ENCODE measurements around the gene STXBP6.

DNA sequence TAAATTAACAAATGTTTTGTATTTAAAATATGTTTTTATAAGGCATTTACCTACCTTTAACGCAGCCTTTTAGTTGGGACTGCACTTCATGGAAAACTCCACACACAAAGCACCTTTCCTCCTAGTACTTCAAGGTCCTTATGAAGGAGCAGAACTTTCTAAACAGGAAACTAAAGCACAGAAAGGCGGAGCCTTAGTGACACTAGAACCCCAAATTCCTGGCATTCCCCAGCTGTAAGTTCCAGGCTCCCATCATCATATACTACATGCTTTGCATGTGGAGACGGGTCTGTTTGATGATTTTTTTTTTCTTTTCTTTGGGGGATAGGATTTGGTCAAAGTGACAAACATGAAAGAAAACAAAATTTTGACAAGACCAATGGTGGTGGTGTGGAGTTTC lies 39.5 kb downstream of the STXBP6 start:
- TF ChIP-seq, protein P1, sequence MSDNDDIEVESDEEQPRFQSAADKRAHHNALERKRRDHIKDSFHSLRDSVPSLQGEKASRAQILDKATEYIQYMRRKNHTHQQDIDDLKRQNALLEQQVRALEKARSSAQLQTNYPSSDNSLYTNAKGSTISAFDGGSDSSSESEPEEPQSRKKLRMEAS (IDR thresholded peaks at IDR 0.05): no peak
- TF ChIP-seq, protein P2, sequence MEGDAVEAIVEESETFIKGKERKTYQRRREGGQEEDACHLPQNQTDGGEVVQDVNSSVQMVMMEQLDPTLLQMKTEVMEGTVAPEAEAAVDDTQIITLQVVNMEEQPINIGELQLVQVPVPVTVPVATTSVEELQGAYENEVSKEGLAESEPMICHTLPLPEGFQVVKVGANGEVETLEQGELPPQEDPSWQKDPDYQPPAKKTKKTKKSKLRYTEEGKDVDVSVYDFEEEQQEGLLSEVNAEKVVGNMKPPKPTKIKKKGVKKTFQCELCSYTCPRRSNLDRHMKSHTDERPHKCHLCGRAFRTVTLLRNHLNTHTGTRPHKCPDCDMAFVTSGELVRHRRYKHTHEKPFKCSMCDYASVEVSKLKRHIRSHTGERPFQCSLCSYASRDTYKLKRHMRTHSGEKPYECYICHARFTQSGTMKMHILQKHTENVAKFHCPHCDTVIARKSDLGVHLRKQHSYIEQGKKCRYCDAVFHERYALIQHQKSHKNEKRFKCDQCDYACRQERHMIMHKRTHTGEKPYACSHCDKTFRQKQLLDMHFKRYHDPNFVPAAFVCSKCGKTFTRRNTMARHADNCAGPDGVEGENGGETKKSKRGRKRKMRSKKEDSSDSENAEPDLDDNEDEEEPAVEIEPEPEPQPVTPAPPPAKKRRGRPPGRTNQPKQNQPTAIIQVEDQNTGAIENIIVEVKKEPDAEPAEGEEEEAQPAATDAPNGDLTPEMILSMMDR (IDR thresholded peaks at IDR 0.05 in 2 of 3, conservative IDR thresholded peaks at IDR 0.05 in 1 of 3; ENCODE audit: borderline replicate concordance in 1 of 3, insufficient read depth in 1 of 3, low read depth in 2 of 3, low read length in 2 of 3): no peak
- TF ChIP-seq ZNF274 (IDR thresholded peaks at IDR 0.05; ENCODE audit: low read depth, low read length) (no peak), RAD21 (IDR thresholded peaks at IDR 0.05; ENCODE audit: low read depth) (no peak), SIN3A (IDR thresholded peaks at IDR 0.05; ENCODE audit: low read depth) (no peak), ZFX (IDR thresholded peaks at IDR 0.05) (no peak), POLR2AphosphoS5 (IDR thresholded peaks at IDR 0.05; ENCODE audit: low read depth, low read length) (no peak), EZH2 (IDR thresholded peaks at IDR 0.05) (no peak)
- TF ChIP-seq, protein P3, sequence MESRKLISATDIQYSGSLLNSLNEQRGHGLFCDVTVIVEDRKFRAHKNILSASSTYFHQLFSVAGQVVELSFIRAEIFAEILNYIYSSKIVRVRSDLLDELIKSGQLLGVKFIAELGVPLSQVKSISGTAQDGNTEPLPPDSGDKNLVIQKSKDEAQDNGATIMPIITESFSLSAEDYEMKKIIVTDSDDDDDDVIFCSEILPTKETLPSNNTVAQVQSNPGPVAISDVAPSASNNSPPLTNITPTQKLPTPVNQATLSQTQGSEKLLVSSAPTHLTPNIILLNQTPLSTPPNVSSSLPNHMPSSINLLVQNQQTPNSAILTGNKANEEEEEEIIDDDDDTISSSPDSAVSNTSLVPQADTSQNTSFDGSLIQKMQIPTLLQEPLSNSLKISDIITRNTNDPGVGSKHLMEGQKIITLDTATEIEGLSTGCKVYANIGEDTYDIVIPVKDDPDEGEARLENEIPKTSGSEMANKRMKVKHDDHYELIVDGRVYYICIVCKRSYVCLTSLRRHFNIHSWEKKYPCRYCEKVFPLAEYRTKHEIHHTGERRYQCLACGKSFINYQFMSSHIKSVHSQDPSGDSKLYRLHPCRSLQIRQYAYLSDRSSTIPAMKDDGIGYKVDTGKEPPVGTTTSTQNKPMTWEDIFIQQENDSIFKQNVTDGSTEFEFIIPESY (IDR thresholded peaks at IDR 0.05; ENCODE audit: extremely low read depth, insufficient replicate concordance, low read length): no peak

Measured in HCT116 (cell line).